Activated gamma-delta T cell (primary cell): ENCODE data around the gene MTARC2.
"Not testable (repeated sequence)": the region's sequence is repeated elsewhere in the genome, so short reads cannot be mapped to it uniquely, and the experiment has no call there.

Experiments used
- DNase-seq: peaks from one replicate; lab custom pipeline; 2025; lab: John Stamatoyannopoulos, UW

MTARC2 gene

DNA sequence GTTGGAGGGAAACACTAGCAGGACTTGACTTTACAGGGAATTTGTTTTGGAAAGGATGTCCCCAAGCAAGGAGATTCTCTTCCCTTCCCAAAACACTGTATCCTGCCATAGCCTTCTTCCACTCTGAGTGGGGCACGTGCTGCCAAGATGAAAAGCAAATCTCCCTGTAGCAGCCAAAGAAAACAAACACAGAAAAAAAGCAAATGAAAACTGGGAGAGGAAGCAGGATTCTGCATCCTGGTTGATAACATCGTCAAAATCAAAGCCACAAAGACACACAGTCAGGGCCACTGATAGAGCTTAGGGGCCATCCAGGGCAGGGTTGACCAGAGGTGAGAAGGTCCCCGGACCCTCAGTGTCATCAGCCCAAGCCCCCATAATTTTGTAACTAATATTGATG, 16.0 kb upstream of the MTARC2 start:
- DNase-seq, result no peak

DNA sequence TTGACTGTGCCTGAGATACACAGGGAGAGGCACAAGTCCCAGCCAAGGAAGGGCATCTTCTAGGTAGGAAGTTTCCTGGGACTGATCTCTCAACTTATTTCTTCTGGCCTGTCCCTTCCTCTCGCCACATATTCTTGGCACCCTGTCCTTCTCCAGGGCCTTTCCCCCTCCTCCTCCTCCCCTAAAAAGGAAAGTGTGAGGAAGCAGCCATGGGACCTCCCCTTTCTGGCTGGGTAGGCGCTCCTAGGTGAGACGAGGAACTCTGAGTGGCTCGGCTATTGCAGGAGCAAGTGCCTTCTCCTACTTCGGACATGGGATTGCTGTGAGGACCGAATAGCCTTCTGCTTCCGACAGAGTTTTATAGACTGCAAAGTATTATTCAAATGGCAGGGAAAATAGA, 15.5 kb upstream of the MTARC2 start:
- no peak for DNase-seq

DNA sequence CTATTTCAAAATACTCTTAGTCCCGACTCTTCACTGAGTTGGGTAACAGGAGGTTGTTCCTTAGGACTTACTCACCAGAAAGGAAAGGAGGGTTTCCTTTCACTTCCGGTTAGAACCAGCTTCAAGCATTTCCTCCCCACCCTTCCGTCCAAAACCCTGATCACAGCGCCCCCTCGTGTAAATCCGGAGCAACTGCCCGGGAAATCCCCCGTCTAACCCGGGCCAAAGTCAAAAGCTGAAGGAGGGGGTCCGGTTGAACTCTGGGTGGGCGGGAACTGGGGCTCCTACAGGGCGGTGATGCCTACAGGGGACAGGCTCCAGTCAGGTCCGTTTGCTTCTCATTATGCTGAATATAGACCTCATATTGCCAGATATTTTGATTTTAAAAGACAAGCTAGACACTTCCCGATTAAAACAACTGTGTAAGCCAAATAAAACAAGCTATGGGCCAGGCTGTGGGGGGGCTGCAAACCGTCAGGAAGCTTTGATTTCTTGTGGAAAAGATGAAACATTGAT, 15.0 kb upstream of the MTARC2 start:
- DNase-seq, result no peak

DNA sequence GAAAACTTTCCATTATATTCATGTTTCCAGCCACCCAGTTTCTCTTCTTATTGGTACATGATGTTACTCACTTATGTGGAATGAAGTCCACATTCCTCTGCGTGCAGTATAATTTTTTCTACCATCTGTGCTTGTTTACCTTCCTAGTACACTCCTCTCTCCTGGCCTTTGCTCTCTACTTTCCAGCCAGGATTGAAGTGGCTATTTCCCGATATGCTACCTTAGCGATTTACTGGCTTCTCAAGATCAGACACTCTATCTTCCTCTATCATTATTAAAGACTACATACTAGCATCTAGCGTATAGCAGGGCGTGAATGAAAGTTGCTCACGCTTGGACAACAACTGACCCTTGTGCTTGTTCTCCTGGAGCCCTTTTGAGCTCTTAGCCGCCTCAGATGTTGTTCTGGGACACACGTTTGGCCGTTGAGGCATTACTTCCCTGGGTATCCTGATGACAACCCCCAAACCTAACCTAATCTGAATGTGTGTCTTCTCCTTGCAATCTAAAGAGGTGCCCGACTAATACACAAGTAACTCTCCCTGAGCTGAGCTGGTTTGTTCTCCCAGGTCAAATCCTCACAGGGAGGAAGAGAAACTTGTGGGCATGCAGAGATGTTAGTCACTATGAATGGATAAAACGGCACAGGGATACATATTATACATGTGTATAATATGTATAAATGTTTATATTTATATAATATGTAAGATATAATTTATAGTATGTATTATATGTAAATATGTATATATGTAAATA, 13.4 kb upstream of the MTARC2 start:
- no peak for DNase-seq

DNA sequence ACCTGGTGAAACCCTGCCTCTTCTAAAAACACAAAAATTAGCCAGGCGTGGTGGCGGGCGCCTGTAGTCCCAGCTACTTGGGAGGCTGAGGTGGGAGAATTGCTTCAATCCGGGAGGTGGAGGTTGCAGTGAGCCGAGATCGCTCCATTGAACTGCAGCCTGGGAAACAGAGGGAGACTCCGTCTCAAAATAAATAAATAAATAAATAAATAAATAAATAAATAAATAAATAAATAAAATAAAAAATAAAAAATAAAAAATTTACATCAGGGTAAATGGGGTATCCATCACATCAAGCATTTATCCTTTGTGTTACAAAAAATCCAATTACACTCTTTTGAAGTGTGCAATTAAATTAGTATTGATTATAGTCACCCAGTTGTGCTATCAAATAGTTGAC, 11.8 kb upstream of the MTARC2 start:
- DNase-seq, result not testable (repeated sequence)

DNA sequence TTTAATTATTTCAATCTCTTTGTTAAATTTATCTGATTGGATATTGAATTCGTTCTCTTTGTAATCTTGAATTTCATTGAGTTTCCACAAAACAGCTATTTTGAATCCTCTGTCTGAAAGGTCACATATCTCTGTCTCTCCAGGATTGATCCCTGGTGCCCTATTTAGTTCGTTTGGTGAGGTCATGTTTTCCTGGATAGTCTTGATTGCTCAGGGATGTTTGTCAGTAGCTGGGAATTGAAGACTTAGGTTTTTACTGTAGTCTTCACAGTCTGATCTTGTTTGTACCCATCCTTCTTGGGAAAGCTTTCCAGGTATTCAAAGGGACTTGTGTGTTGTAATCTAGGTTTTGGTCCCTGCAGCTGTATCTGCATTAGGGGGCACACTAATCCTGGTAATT, 6.8 kb upstream of the MTARC2 start:
- no peak for DNase-seq

DNA sequence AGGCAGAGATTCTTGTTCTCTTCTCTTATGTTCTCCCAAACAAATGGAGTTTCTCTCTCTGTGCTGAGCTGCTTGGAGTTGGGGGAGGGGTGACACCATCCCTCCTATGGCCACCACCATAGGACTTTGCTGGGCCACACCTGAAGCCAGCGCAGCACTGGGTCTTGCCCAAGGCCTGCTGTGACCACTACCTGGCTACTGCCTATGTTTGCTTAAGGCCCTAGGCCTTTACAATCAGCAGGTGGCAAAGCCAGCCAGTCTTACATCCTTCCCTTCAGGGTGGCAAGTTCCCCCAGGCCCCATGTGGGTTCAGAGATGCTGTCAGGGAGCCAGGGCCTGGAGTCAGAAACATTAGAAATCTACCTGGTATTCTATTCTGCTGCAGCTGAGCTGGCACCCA, 6.3 kb upstream of the MTARC2 start:
- DNase-seq, result no peak

DNA sequence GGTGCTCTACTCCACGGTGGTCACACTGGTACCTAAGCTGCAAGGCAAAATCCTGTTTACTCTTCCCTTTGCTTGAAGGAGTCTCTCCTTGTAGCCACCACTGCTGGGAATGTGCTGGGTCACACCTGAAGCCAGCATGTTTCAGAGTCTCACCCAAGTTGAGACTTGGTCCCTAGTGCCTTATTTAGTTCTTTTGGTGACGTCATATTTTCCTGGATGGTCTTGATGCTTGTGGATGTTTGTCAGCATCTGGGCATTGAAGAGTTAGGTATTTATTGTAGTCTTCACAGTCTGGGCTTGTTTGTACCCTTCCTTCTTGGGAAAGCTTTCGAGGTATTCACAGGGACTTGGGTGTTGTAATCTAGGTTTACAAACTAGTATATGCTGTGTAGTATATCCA, 5.6 kb upstream of the MTARC2 start:
- DNase-seq, result no peak

DNA sequence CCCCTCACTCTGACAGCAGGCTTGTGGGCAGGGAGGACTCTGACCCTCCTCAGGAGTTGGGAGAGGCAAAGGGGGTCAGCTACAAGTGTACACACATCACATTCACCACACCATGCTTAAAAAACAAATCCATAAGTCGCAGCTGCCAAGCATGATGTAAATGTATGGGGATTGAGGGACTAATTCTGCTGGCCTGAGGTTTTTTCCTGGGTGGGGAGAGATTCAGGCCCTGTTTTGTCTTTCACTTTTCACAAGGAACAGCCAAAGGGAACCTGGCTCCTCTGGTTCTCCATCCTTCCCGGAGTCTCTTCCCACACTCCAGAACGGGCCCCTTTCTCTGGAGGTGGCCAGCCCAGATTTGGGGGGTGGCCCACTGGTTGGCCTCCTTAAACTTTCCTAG, 1.3 kb upstream of the MTARC2 start:
- DNase-seq, result no peak

DNA sequence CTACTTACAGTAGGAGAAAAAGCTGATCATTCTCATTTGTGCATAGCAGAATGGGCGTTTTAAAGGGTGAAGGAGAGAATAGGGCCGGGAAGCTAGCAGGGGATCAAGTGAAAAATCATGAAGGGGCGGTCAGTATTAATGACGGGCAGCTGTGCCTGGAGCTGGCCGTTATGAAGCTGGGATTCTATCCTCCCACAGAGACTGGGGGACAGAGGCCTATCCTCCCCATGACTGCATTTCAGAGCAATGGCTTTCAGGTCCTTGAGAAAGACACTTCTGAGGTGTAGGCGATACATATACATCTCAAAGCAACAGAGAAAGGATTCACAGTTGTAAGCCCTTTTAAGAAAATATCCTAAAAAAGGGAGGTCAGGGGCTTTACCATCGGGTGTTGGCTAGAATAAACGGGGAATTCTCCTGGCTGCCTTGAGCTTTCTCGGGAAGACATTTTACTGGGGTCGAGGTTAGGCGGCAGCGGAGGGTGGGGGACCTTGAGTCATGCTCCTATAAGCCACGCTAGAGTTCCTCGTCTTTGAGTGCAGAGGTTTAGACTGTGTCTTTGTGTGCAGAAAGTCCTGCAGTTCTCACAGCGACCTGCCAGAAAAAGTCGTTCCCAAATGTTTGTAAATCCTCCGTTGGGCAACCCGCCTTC, 559 bp upstream of the MTARC2 start:
- DNase-seq, result no peak

DNA sequence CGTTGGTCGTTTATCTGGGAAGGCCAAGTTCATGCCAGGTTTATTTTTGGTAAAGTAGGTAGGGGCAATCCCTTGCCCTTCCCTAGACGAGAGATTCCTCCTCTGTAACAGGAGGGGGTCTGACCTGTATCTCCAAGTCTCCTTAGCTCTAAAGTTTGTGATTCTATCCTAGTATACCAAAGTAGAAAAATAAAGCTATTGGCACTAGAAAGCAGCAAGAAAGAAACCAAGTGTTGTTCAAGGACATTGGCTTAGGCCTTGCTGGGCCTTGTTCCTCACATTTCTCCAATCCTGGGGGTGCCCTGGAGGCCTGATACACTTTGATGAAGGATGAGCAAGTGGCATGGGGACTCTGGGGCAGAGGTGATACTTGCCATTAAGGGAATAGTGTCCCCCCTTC, 814 bp downstream of the MTARC2 start:
- no peak for DNase-seq

DNA sequence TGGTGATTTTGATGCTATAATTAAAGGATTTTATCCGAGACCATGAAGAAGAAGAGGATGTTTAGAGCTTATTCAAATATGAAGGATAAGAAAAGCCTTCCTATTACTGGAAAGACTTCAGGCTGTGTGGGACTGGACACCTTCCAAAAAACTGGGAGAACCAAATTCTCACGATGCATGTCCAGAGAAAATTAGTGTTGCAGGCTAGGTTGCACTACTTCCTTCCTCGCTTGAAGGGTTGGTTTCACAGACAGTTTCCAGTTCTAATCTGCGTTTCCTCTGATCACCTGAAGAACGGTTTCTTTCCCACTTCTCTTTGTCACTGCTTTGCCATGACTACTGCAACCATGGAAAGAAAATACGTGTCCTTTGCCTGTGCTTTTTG, 2.0 kb downstream of the MTARC2 start:
- no peak for DNase-seq

DNA sequence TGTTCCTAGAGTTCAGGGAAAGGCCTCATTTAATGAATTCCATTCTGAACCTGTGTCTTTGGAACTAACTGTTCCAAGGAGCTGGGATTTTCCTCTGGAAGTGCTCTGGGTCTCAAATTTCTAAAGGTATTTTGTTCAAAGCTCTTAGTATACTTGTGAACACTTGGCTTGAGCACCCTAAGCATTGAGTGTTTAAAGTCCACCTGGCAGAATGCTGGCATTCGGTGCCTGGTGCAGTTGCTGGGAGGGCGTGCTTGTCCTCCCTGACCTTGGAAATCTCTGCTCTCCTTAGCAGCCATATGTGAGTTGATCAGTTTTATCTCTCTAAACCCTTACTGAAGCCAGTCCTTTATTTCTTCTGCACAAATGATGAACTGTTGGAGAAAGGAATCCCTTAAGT, 3.0 kb downstream of the MTARC2 start:
- no peak for DNase-seq

DNA sequence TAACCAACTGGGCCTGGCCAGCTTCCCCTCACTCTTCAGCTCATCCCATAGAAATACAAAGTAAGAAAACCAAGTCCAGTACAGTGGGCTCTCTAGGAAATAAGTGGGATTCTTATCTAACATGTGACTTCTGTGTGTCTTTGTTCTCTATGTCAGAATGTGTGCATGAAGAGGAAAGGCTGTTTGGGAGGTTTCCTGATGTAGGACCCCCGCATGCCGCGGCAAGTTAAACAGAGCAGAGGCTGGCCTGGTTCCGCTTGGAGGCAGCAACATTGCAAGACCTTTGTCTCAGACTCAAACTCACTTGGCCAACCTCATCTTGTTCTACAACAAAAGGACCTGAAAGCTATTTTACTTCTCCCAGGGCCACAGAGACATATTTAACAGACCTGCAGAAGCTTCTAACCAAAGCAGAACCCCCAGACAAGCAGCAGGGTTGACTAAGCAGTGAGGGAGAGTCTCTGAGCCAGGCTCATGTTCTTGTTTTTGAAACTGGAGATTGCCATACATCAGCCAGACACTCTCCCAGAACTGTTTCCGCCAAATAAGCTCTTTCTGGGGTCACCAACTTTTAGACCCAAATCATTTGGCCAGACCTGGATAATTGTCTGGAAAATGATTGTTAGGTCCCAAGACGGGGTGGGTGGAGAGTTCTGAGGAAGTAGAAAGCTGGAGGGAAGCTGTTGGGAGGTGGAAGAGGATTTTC, 6.2 kb downstream of the MTARC2 start:
- no peak for DNase-seq

DNA sequence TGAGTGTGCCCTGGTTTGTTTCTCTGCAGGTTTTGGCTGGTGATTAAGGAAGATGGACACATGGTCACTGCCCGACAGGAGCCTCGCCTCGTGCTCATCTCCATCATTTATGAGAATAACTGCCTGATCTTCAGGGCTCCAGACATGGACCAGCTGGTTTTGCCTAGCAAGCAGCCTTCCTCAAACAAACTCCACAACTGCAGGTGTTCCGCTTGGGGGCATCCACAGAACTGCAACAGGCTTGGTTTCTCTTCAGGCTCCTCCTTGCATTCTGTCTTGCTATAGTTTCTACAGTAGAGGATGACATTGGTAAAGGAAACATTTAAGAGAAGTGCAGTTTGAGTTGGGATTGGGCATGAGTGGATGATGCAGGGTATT, 6.8 kb downstream of the MTARC2 start:
- DNase-seq, result no peak

DNA sequence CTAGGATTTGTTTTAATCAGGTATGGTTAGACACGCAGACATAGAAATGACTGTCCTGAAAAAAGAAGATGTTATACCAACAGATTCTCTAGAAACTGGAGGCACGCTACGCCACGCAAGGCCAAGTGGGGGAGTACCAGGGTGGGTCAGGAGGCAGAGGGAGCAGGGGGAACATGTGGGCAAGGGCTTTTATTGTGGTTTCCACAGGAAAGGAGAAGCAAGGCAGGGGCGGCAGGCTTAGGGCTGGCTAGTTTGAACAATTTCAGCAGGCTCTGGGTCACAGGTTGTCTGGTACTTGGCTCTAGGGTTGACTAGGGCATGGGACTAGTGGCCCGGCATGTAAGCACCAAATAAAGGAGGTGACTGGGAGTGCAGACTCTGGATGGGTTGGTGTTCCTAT, 7.2 kb downstream of the MTARC2 start:
- DNase-seq, result no peak

DNA sequence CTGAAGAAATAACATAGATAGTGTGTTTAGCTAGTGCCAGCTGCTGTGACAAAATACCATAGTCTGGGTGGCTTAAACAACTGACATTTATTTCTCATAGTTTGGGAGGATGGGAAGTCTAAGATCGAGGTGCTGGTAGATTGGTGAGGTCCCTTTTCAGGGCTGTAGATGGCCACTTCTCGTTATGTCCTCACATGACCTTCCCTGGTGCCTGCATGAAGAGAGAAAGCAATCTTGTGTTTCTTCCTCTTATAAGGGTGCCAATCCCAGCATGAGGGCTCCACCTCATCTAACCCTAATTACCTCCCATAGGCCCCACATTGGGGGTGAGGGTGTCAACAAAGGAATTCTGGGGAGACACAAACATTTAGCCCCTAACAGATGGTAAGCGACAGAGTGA, 9.3 kb downstream of the MTARC2 start:
- DNase-seq, result no peak

DNA sequence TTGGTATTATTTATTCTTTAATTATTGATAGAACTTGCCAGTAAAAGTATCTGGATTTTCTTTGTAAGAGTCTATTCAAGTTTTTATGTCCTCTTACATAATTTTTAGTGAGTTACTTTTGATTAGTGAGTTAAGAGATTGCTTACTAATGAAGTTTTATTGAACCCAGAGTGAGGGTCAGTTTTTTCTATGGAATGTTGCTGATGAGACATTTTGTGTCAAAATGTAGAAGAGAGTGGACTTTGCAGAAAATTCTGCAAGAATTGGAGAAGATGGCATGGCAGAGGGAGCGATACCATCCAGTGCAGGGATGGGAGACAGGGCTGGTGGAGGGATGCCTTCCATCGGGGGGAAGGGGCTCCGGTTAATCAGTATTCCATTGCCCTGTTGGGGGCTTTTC, 11.0 kb downstream of the MTARC2 start:
- DNase-seq, result no peak

DNA sequence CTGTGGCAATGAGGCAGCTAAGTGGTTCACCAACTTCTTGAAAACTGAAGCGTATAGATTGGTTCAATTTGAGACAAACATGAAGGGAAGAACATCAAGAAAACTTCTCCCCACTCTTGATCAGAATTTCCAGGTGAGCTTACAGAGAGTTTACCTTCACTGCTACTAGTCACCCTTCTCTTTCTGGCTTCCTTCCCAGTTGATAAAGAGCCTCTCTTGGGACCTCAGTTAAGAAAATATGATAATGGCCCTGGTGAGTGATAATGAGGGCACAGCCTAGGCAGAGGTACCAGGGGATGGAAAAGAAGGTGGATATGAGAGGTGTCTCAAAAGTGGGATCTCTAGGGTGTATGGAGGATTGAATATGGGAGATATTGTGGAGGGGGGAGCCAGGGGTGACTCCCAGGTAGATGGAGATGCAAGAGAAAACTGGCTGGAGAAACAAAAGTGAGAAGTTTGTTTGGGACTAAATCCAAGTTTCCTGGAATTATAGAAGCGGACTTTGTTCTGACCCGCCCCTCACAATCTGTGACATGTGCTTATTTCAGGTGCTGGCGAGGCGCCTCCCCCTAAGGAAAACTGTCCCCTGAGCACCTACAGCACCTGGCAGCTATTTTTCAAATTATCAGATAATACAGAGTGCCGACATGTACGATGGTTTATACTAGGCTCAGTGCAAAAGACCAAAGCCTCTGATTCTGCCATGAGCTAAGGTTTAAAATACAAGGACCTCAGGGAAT, 13.7 kb downstream of the MTARC2 start:
- DNase-seq, result no peak

DNA sequence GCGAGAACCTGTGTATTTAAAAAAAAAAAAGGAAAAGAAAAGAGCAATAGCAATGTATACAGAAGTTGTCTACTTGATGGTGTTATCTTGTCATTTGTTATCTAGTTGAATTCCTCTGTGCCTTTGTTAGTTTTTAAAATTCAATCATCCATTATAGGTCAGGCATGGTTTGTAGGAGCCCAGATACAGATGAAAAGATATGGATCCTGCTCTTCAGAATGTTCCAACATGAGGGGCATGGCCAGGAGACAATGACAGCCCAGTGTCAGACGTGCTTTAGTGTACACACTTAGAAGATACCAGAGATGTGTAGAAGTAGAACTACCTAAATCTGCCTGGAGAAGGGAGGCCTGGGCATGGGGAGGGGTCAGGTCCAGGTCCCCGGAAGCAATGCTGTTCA, 16.6 kb downstream of the MTARC2 start:
- no peak for DNase-seq

DNA sequence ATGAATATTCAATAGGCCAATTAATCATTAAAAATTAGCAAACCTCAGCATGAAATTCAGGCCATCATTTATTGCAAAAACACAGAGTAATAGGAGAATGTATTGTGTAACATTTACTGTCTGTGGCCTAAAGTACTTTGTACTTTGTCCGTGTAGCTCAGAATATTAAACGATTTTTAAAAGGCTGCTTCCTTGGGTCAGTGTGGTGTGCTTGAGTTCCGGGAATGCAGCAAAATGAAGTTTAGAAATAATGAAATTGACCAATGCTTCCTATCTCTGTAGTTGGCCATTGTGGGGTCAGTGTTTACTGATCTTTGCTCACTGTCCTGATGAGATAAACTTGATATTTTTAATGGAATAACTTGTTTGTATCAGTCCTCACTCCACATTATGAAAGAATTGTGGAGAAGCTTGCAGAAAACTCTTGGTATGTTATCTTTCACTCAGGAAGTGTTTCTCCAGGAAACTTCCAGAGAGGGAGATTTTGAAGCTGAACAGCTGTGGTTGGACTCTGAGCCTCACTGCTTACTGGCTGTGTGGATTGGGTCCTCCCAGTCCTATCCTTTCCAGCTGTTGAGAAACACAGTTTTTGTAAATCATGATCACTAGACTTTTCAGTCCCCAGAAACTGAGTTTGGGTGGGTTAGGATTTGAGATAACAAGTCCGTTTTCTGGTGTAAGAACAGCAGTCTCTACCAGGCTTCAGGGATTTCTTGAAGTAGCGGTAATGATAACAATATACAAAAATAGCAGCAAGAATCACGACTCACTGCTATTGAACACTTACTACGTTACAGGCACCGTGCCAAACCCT, 19.4 kb downstream of the MTARC2 start:
- no peak for DNase-seq
